AG09319 (cell line): Measurements from ENCODE around the gene KRT15.

Experiments
- DNase-seq: peaks from one replicate; pipeline ENCODE4 v3.0.0-alpha.2; 2010; ENCODE audit warnings: low read depth; ENCODE audit errors: extremely low read depth
- TF ChIP-seq, protein P1 (sequence below): IDR thresholded peaks from 2 replicates; pipeline ENCODE4 v1.5.1; 2011; ENCODE audit warnings: low read depth, mild to moderate bottlenecking, inconsistent platforms, low read length, moderate library complexity

KRT15 gene

DNA sequence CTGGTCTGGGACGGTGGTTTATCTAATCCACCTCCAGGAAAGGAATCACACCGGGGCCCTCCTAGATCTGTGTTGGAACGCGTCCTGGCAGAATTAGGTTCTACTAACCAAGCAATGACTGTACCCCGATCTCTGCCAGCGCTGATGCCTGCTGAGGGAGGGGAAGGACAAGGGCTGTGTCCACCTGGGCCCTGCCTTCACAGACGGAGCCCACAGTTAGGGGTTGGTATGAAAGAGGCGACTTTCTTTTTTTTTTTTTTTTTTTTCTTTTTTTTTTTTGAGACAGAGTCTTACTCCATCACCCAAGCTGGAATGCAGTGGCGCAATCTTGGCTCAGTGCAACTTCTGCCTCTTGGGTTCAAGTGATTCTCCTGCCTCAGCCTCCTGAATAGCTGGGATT lies 19.3 kb upstream of the KRT15 start:
- no peak for DNase-seq
- TF ChIP-seq, protein P1, sequence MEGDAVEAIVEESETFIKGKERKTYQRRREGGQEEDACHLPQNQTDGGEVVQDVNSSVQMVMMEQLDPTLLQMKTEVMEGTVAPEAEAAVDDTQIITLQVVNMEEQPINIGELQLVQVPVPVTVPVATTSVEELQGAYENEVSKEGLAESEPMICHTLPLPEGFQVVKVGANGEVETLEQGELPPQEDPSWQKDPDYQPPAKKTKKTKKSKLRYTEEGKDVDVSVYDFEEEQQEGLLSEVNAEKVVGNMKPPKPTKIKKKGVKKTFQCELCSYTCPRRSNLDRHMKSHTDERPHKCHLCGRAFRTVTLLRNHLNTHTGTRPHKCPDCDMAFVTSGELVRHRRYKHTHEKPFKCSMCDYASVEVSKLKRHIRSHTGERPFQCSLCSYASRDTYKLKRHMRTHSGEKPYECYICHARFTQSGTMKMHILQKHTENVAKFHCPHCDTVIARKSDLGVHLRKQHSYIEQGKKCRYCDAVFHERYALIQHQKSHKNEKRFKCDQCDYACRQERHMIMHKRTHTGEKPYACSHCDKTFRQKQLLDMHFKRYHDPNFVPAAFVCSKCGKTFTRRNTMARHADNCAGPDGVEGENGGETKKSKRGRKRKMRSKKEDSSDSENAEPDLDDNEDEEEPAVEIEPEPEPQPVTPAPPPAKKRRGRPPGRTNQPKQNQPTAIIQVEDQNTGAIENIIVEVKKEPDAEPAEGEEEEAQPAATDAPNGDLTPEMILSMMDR: no peak

DNA sequence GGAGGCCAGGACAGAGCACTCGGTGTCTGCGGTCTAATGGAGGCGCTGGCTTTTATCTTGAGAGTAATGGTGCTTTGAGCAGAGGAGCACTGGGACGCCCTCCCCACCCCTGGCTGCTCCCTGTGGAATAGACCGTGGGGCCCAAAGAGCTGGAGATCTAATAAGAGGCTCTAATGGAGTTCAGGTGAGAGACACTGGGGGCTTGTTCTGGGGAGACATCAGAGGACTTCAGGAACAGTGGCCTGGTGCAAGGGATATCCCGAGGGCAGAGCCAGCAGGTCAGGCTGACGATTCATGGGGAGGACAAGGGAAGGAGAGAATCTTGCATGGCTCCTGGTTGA lies 18.9 kb upstream of the KRT15 start:
- TF ChIP-seq, protein P1: no peak
- no peak for DNase-seq

DNA sequence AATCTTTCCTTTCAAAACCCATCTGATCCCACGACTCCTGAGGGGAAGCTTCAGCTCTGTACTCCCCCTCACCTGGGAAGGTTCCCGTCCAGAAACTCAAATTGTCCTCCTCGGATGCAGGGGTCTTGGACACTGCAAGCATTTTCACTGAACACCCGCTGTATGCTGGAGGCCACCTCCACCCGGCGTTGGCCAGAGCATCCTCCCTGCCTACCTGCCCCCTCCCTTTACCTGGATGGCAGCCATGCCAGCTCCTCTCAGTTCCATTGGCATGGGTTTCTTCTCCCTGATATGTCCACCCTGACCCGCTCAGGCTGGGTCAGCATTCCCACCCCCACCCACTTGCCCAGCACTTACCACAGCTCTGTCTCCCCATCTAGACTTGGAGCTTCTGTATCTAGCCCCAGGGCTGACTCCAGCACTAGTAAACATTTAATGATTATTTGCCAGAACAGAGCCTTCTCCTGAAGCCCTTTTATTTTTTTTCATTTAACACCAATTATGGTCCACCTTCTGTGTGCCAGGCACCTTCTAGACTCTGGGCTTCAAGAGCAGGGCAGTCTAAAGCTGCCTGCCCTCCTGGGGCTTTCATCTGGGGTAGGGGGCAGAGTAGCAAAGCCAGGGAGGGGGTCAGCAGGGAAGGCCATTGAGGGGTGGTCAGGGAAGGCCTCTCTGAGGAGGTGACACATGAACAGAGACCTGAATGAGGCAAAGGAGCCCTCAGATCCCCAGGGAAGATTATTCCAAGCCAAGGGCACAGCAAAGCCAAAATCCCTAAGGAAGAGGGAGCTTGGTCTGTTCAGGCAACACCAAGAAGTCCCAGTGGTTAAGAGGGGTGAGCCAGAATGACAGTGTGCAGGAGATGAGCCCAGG lies 18.3 kb upstream of the KRT15 start:
- TF ChIP-seq, protein P1: no peak
- no peak for DNase-seq

DNA sequence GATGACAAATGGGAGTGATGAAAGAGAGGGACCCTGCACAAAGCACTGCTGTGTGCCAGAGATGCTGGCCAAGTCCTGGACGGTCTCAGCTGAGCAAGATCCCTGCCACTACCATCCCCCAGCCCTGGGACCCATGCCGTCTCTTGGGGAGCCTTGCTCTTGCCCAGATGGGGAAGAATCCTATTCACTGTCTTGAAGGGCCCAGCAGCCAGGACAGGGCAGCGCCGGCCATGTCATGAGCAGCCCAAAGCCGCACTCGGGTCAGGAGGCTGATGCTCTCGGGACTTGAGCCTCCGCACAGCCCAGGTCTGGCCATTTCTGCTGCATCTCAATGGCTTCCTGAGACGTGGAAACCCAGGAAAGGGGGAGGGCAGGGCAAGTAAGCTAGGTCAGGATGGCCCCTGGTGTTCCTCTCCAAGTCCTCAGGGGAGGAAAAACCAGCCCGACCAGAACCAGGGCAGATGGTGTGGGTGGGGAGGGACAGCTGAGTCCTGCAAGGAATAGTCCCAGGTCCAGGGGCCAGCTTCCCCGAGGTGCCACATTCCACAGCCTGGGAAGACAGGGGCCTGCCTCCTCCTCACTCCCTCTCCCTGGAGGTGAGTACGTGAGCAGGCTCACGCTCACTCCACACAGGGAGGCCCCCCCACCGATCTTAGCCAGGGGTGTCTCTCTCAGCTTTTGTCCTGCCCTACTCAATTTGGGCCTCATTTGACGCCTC lies 17.2 kb upstream of the KRT15 start:
- TF ChIP-seq, protein P1: no peak
- no peak for DNase-seq

DNA sequence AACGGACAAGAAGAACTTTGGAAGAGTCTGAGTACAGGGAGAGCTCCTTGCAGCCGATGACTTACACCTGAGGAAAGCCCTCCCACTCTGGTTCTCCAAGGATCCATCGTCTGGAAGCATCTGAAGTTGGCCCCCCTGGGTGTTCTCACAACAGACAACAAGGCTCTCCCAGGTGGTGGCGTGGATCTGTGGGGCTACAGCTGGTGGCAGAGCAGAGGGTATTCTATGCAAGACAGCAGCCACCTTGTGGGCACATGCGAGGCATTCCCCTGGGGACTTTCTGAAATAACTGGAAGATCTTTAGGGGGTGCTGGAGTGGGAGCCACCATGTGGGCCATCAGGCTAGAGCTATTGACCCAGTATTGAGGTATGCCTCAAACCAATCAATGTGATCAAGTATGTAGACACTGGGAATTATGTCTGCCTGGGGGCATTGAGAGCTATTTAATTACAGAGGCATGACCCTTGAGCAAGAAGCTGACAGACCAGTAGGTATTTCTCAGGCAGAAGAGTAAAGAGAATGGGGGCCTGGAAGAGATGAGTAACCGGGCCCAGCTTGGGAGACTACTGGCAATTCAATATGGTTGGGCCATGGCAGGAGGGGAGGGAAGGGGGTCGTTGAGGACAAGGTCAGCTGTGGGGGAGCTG lies 16.3 kb upstream of the KRT15 start:
- TF ChIP-seq, protein P1: no peak
- no peak for DNase-seq

DNA sequence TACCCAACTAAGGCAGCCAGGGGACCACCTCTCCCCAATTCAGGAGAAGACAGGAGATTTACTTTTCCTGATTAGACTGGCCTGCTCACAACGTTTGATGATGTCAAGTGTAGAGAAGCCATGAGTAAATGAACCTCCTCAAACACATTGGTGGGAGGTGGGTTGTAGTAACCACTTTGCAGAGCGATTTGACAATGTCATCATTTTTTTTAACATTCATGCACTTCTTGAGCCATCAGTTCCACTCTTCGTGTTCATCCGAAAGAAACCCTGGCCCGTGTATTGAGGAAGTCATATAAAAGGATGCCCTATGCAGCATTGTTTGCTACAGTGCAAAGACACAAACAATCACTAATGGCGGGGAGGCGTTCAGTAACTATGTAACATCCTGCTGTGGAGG lies 14.9 kb upstream of the KRT15 start:
- TF ChIP-seq, protein P1: no peak
- DNase-seq: no peak

DNA sequence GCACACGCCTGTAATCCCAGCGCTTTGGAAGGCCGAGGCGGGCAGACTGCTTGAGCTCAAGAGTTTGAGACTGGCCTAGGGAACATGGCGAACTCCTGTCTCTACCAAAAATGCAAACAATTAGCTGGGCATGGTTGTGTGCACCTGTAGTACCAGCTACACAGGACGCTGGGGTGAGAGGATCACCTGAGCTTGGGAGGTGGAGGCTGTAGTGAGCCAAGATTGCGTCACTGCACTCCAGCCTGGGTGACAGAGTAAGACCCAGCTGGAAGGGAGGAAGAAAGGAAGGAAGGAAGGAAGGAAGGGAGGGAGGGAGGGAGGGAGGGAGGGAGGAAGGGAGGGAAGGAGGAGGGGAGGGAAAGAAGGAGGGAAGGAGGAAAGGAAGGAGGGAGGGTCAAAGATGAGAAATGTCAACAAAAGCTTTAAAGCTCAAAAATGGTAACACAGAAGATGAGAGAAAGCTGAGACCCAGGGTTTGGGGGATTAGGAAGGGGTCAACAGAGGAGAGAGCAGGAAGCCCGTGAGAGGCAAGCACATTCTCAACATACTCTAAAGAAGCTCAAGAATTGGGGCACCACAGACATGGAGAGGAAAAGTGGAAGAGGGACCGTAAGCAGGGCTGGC lies 14.4 kb upstream of the KRT15 start:
- TF ChIP-seq, protein P1: no peak
- no peak for DNase-seq
